K562 (cell line): ENCODE data around the gene DDX39A. TPM values are rescaled to one million over a fixed set of nuclear protein-coding genes. Genes with fewer than 3 reads are reported as not detected.

Source experiments
- CHD1 ChIP-seq: fragments of 200-600 bp; sonication (generic); IDR thresholded peaks from one replicate; pipeline ENCODE4 v1.6.1; 2012; ENCODE audit warnings: mild to moderate bottlenecking, moderate library complexity, low read length, inconsistent platforms
- CXXC5 ChIP-seq: fragments of 250-450 bp; sonication (Bioruptor Pico); IDR thresholded peaks from 2 replicates; pipeline ENCODE4 v1.8.0; 2022; ENCODE audit warnings: inconsistent platforms, mild to moderate bottlenecking, moderate library complexity
- ELF2 ChIP-seq: fragments of 250-450 bp; sonication (Bioruptor Pico); IDR thresholded peaks from 2 replicates; pipeline ENCODE4 v1.5.0; 2021; ENCODE audit warnings: mild to moderate bottlenecking
- GABPB1 ChIP-seq: sonication (generic); formaldehyde crosslinking; IDR thresholded peaks from 2 replicates; pipeline ENCODE4 v1.8.0; 2022; ENCODE audit warnings: mild to moderate bottlenecking, missing genetic modification reagents
- NFRKB ChIP-seq: fragments of 450-650 bp; IDR thresholded peaks from 2 replicates; pipeline ENCODE4 v1.6.1; 2016; ENCODE audit warnings: low read depth
- RBFOX2 ChIP-seq: fragments of 200-400 bp; formaldehyde crosslinking; IDR thresholded peaks from 2 replicates; pipeline ENCODE4 v1.6.1; 2017; ENCODE audit warnings: low read depth, mild to moderate bottlenecking, low read length, moderate library complexity
- RBM17 ChIP-seq: fragments of 200-400 bp; formaldehyde crosslinking; IDR thresholded peaks from 2 replicates; pipeline ENCODE4 v1.6.1; 2017; ENCODE audit warnings: low read depth, mild to moderate bottlenecking, low read length, borderline replicate concordance
- SIN3B ChIP-seq: fragments of 450-650 bp; IDR thresholded peaks from 2 replicates; pipeline ENCODE4 v1.6.1; 2017; ENCODE audit warnings: low read depth, mild to moderate bottlenecking, moderate library complexity
- SMARCA4 ChIP-seq: fragments of 450-650 bp; IDR thresholded peaks from 2 replicates; pipeline ENCODE4 v1.6.1; 2016
- SMARCE1 ChIP-seq: fragments of 450-650 bp; IDR thresholded peaks from 2 replicates; pipeline ENCODE4 v1.7.1; 2016; ENCODE audit warnings: mild to moderate bottlenecking
- SUPT5H ChIP-seq: fragments of 450-650 bp; IDR thresholded peaks from 2 replicates; pipeline ENCODE4 v1.6.1; 2016
- VEZF1 ChIP-seq: fragments of 200-800 bp; sonication (Bioruptor generic); IDR thresholded peaks from 2 replicates; pipeline ENCODE4 v1.6.1; 2017; ENCODE audit warnings: missing genetic modification characterization, missing compliant biosample characterization
- ZBTB49 ChIP-seq: sonication (generic); formaldehyde crosslinking; IDR thresholded peaks from 2 replicates; pipeline ENCODE4 v1.8.0; 2022; ENCODE audit warnings: missing genetic modification reagents, mild to moderate bottlenecking, borderline replicate concordance
- ZNF263 ChIP-seq: sonication (generic); formaldehyde crosslinking; IDR thresholded peaks from 2 replicates; pipeline ENCODE4 v1.8.0; 2022; ENCODE audit warnings: mild to moderate bottlenecking, missing genetic modification reagents, borderline replicate concordance
- ZNF277 ChIP-seq: fragments of 250-450 bp; sonication (Bioruptor Pico); IDR thresholded peaks from 2 replicates; pipeline ENCODE4 v1.8.0; 2022; ENCODE audit warnings: inconsistent platforms, mild to moderate bottlenecking, moderate library complexity, borderline replicate concordance
- ZNF431 ChIP-seq: sonication (generic); formaldehyde crosslinking; IDR thresholded peaks from 2 replicates; pipeline ENCODE4 v1.8.0; 2022; ENCODE audit warnings: mild to moderate bottlenecking, missing genetic modification reagents
- polyA plus RNA-seq, 8 experiments: library from polyadenylated mRNA; depleted of rRNA in 4 of 8; stranded (reverse) in 5 of 8; unstranded in 3 of 8; fragments of >200 nt; fragmentation: Nextera tagmentation in 2 of 8; fragmentation: Illumina TruSeq in 1 of 8; extraction: Ambion mirVana in 2 of 8; extraction: Trizol in 1 of 8; gene quantifications; 2 replicates each; pipeline versions ENCODE4 v1.2.1 to v1.2.3, GENCODE V29; 2011 to 2014; ENCODE audit warnings: inconsistent platforms in 1 of 8, missing spikeins in 1 of 8
- total RNA-seq, 7 experiments: library from RNA; depleted of rRNA in 6 of 7; stranded (reverse); fragments of >200 nt in 6 of 7; fragmentation: Illumina TruSeq in 2 of 7; extraction: Trizol in 2 of 7; gene quantifications; 2 replicates each; pipeline versions ENCODE4 v1.2.1 to v1.2.3, GENCODE V29; 2011 to 2021; ENCODE audit warnings: low replicate concordance in 1 of 7
- TF ChIP-seq, protein P1 (sequence below): fragments of 450-650 bp; conservative IDR thresholded peaks from 2 replicates; pipeline ENCODE4 v1.6.1; 2016; ENCODE audit warnings: missing genetic modification characterization, low read depth, mild to moderate bottlenecking, control low read depth, missing compliant biosample characterization
- TF ChIP-seq, protein P2 (sequence below): sonication (generic); formaldehyde crosslinking; IDR thresholded peaks from 2 replicates; pipeline ENCODE4 v1.8.0; 2022; ENCODE audit warnings: mild to moderate bottlenecking, low read depth, missing genetic modification reagents
- TF ChIP-seq, protein P3 (sequence below): fragments of 450-650 bp; IDR thresholded peaks from 2 replicates; pipeline ENCODE4 v1.6.1; 2016; ENCODE audit warnings: borderline replicate concordance

The DDX39A gene
- total and polyA plus RNA-seq, 9 of the 15 experiments (the other 6 are each of a cell fraction or from before 2014, with no cell fraction given), result 90.3 to 250 (median 188) TPM

- TF ChIP-seq ZNF431 (no peak), SMARCA4 (peak; percentile 37; the same call in 1 of the 2 replicates), SIN3B (no peak), RBFOX2 (peak; percentile 55; the same call in 1 of the 2 replicates), ZNF277 (CRISPR knock-in tag) (no peak), CXXC5 (CRISPR knock-in tag) (peak; percentile 51), RBM17 (no peak), ZBTB49 (no peak), CHD1 (no peak), VEZF1 (peak; percentile 87), SUPT5H (peak; percentile 65), ELF2 (CRISPR knock-in tag) (peak; percentile 66; the same call in 1 of the 2 replicates), ZNF263 (CRISPR knock-in tag) (no peak), NFRKB (no peak), GABPB1 (0 out of 2 replicates have a peak, but pooled peaks have one; percentile 33), SMARCE1 (peak; percentile 58; the same call in 1 of the 2 replicates)
- TF ChIP-seq, protein P1, sequence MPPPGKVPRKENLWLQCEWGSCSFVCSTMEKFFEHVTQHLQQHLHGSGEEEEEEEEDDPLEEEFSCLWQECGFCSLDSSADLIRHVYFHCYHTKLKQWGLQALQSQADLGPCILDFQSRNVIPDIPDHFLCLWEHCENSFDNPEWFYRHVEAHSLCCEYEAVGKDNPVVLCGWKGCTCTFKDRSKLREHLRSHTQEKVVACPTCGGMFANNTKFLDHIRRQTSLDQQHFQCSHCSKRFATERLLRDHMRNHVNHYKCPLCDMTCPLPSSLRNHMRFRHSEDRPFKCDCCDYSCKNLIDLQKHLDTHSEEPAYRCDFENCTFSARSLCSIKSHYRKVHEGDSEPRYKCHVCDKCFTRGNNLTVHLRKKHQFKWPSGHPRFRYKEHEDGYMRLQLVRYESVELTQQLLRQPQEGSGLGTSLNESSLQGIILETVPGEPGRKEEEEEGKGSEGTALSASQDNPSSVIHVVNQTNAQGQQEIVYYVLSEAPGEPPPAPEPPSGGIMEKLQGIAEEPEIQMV (tag), result peak; percentile 26; the same call in 1 of the 2 replicates
- TF ChIP-seq, protein P2, sequence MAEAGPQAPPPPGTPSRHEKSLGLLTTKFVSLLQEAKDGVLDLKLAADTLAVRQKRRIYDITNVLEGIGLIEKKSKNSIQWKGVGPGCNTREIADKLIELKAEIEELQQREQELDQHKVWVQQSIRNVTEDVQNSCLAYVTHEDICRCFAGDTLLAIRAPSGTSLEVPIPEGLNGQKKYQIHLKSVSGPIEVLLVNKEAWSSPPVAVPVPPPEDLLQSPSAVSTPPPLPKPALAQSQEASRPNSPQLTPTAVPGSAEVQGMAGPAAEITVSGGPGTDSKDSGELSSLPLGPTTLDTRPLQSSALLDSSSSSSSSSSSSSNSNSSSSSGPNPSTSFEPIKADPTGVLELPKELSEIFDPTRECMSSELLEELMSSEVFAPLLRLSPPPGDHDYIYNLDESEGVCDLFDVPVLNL, result no peak
- TF ChIP-seq, protein P3, sequence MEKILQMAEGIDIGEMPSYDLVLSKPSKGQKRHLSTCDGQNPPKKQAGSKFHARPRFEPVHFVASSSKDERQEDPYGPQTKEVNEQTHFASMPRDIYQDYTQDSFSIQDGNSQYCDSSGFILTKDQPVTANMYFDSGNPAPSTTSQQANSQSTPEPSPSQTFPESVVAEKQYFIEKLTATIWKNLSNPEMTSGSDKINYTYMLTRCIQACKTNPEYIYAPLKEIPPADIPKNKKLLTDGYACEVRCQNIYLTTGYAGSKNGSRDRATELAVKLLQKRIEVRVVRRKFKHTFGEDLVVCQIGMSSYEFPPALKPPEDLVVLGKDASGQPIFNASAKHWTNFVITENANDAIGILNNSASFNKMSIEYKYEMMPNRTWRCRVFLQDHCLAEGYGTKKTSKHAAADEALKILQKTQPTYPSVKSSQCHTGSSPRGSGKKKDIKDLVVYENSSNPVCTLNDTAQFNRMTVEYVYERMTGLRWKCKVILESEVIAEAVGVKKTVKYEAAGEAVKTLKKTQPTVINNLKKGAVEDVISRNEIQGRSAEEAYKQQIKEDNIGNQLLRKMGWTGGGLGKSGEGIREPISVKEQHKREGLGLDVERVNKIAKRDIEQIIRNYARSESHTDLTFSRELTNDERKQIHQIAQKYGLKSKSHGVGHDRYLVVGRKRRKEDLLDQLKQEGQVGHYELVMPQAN, result no peak
These were observed 20.9 kb upstream of the DDX39A start (continued) for GRCh38 chr19:14440049-14440448.
